ENCODE results near the gene SPATA3.
A peak's percentile ranks its signal among the peaks of the same experiment; 100 is the strongest.

The SPATA3 gene

GRCh38 chr2:231050018-231050901 is 54.3 kb downstream of the SPATA3 start:
- no peak for TF ChIP-seq CTCF (IDR thresholded peaks at IDR 0.05)

- no peak for TF ChIP-seq CTCF (IDR thresholded peaks at IDR 0.05)
Observed at GRCh38 chr2:231051116-231051515, 55.2 kb downstream of the SPATA3 start.

GRCh38 chr2:231052494-231053451 is 56.9 kb downstream of the SPATA3 start:
- peak; percentile 85 for TF ChIP-seq CTCF (IDR thresholded peaks at IDR 0.05)

- no peak for TF ChIP-seq CTCF (IDR thresholded peaks at IDR 0.05)
Observed at GRCh38 chr2:231053846-231054245, 57.9 kb downstream of the SPATA3 start.

- TF ChIP-seq CTCF (IDR thresholded peaks at IDR 0.05) = peak; percentile 85
Observed at GRCh38 chr2:231056453-231057416, 60.8 kb downstream of the SPATA3 start, which contains the start of gene PSMD1. Gene PSMD1 (plus strand): TSS chr2:231056867. CDS start chr2:231057026, 159 bp downstream.

GRCh38 chr2:231057590-231057989 is 61.7 kb downstream of the SPATA3 start:
- no peak for TF ChIP-seq CTCF (IDR thresholded peaks at IDR 0.05)

All from LNCAP (cell line).